Stomach smooth muscle (tissue), 2 donors: ENCODE results near the gene TCP11.
A peak's percentile ranks its signal among the peaks of the same experiment; 100 is the strongest.
"Not testable (repeated sequence)": the region's sequence is repeated elsewhere in the genome, so short reads cannot be mapped to it uniquely, and the experiment has no call there.

Experiments used
- H3K27ac ChIP-seq: one replicate; pipeline ENCODE4 v1.7.0; 2013; ENCODE audit warnings: mild to moderate bottlenecking, low read length, inconsistent platforms
- H3K27me3 ChIP-seq, 2 donors: one replicate each; pipeline ENCODE4 v1.7.0; 2013; ENCODE audit warnings: low read length in 2 of 2; ENCODE audit not compliant: insufficient read depth in 2 of 2, control insufficient read depth in 1 of 2
- H3K36me3 ChIP-seq, 2 donors: one replicate each; pipeline ENCODE4 v1.7.0; 2013; ENCODE audit warnings: low read length in 2 of 2; ENCODE audit not compliant: control insufficient read depth in 2 of 2, insufficient read depth in 2 of 2
- H3K4me1 ChIP-seq: one replicate; pipeline ENCODE4 v1.7.0; 2013; ENCODE audit warnings: low read length; ENCODE audit not compliant: control insufficient read depth, insufficient read depth
- H3K4me3 ChIP-seq, 2 donors: one replicate each; pipeline ENCODE4 v1.7.0; 2013; ENCODE audit warnings: low read length in 2 of 2
- H3K9ac ChIP-seq, 2 donors: one replicate each; pipeline ENCODE4 v1.7.0; 2013; ENCODE audit warnings: low read length in 2 of 2, mild to moderate bottlenecking in 1 of 2
- H3K9me3 ChIP-seq, 2 donors: one replicate each; pipeline ENCODE4 v1.7.0; 2013; ENCODE audit warnings: low read length in 2 of 2; ENCODE audit not compliant: control insufficient read depth in 2 of 2
- donor health status: healthy.
- donor health status: Pancreatic carcinoma.

The TCP11 gene

DNA sequence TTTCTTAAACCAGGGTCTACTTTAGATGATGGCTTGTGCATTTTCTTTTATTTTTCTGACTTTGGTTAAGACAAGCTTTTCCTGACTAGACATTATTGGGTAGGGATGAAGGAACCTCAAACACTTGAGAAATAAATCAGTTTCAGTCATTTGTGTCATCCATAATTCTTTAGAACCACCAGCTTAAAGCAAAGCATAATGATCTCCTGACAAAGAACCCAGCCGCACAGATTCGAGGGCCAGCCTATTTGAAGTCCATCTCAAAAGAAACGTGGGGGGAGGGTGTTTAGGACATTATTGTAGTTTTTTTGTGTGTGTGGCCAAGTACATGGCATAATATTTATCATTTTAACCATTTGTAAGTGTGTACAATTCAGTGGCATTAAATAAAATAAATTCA lies 6.3 kb upstream of the TCP11 start:
- peaks cover 0 to 4% of the 10 kb centered on the region in 2 donors for H3K27me3 ChIP-seq
- peaks cover 5% of the 10 kb centered on the region for H3K4me1 ChIP-seq
- H3K27ac ChIP-seq = no peak overlapping the region
- no peak overlapping the region for H3K9ac ChIP-seq
- H3K36me3 ChIP-seq = no peaks in the 10 kb centered on the region
- H3K9me3 ChIP-seq = no peaks in the 10 kb centered on the region
- H3K4me3 ChIP-seq = no peak overlapping the region

DNA sequence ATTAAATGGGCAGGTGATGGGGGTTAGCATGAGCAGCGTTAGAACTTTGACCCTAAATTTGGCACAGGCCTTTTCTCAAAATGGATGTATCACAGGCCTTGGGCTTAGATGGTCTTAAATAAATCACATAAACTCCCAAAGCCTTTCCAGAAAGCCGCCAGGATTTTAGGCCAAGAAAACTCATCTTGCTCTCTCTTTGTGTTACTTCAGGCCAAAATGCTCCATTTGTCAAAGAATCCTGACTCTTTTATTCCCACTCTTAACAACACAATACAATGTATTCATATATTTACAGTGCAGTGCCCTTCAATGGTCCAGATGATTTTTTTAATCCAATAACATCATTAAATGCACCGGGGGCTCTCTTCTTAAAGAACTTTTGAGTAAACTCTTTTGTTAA lies 5.9 kb upstream of the TCP11 start:
- no peak overlapping the region for H3K27ac ChIP-seq
- no peak overlapping the region for H3K4me3 ChIP-seq
- H3K36me3 ChIP-seq = no peaks in the 10 kb centered on the region
- H3K27me3 ChIP-seq = peaks cover 0 to 4% of the 10 kb centered on the region in 2 donors
- H3K9ac ChIP-seq = no peak overlapping the region
- H3K4me1 ChIP-seq = peaks cover 5% of the 10 kb centered on the region
- H3K9me3 ChIP-seq = no peaks in the 10 kb centered on the region

- Histone ChIP-seq H3K9ac (no peak overlapping the region), H3K4me1 (peaks cover 5% of the 10 kb centered on the region), H3K4me3 (no peak overlapping the region), H3K27me3 (peaks cover 2 to 4% of the 10 kb centered on the region in 2 donors), H3K27ac (no peak overlapping the region), H3K9me3 (no peaks in the 10 kb centered on the region), H3K36me3 (no peaks in the 10 kb centered on the region)
Observed at GRCh38 chr6:35146453-35146852, 5.3 kb upstream of the TCP11 start.

- H3K27me3 ChIP-seq = peaks cover 2 to 8% of the 10 kb centered on the region in 2 donors
- H3K36me3 ChIP-seq = no peaks in the 10 kb centered on the region
- no peak overlapping the region for H3K9ac ChIP-seq
- H3K27ac ChIP-seq = no peak overlapping the region
- H3K9me3 ChIP-seq = no peaks in the 10 kb centered on the region
- H3K4me3 ChIP-seq = no peak overlapping the region
- peaks cover 12% of the 10 kb centered on the region for H3K4me1 ChIP-seq
Observed at GRCh38 chr6:35145757-35146156, 4.6 kb upstream of the TCP11 start.

DNA sequence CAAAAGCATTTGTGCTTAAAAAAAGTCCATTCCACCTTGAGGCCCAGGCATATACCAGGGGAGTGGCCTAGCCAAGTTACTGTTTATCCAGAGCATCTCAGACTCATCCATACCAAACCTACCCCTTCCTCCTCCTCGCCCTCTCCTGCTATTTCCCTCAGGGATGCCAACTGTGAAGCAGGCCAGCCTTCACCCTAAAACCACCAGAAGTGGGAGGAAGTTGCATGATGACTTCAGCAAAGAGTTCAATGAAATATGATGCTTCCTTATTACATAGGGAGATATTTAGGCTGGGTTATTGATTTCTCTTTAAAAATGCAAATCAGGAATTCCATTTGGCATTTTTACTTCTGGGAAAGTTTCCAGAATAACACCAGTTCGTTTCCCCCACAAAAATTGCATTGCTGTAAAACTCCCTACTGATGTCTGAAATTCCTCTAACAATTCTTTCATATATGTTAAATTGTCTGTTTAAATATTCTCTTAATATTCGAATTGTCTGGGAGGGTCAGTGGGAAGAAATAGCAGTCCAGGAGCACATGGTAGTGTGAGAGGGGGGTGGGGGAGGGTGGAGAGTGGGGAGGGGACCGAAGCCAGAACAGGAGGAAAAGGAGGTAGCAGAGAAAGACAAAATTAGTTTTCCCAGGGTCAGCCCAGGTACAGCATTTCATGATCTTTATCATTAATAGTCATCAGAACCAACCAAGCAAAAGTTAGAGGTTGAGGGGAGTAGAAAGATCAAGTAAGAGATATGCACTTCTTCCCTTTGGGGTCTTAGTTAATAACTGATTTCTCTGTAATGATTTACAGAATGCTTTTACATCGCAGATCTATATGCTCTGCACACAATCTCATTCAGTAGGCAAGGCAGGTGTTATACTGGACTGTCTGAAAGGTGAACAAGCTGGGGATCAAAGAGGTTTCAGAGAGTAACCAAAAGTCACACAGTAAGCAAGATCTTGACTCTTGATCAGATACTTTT lies 1.7 kb upstream of the TCP11 start:
- Histone ChIP-seq H3K9ac (no peak overlapping the region), H3K36me3 (no peaks in the 10 kb centered on the region), H3K9me3 (no peaks in the 10 kb centered on the region), H3K4me1 (peaks cover 13% of the 10 kb centered on the region), H3K27ac (no peak overlapping the region), H3K27me3 (peaks cover 2 to 7% of the 10 kb centered on the region in 2 donors), H3K4me3 (no peak overlapping the region)

DNA sequence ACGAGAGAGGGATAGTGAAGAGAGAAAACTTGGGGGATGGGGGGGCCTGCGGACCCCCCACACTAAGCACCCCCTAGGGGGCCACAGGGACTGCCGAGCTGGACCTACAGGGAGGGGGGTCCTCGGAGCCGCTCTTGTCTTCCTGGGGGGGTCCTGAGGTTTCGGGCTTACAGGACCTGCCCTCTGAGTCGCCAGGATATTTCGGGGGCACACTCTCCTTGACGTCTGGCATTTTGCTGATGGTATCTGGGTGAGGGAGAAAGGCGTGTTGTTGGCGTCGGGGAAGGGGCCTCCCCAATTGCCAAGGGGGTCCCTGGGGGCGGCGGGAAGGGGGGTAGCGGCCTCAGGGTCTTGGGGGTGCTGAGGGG lies 516 bp downstream of the TCP11 start:
- H3K9ac ChIP-seq = peak overlapping the region in 1 of 2 donors; percentile 20
- H3K36me3 ChIP-seq = no peaks in the 10 kb centered on the region
- no peak overlapping the region for H3K27ac ChIP-seq
- peaks cover 10% of the 10 kb centered on the region for H3K4me1 ChIP-seq
- peaks cover 2 to 7% of the 10 kb centered on the region in 2 donors for H3K27me3 ChIP-seq
- H3K9me3 ChIP-seq = no peaks in the 10 kb centered on the region
- peak overlapping the region in 1 of 2 donors; percentile 35 for H3K4me3 ChIP-seq

DNA sequence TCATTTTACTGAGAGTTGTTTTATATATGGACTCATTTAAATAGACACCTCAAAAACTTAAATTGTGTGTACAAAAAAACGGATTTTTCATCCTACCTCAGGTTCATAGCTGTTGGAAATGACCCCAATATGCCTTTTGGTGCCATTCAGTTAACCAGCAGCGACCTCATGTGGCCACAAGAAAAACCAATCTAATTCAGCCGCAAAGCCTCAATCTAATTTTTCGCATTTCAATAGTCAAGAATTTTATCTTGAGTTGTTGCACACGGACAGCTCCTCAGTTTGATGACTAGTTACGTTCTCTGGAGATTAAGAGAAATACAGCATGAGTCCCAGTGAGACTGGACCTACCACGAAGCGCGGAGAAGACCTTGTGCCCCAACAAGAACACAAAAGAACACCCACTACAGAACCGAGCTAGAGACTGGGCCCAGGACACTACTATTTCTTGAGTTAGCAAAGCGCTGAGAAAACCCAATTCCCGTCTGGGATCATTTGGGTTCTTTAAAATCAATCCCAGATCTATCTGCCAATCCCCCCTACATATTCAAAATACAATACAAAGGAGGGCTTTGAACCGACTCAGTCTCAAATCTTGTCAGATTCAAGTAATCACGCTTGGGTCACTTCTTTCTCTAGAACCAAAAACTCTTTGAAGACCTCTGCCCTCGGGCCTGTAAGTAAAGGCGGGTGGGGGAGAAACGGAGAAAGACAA lies 1.1 kb downstream of the TCP11 start:
- Histone ChIP-seq H3K4me3 (no peak overlapping the region), H3K27me3 (peaks cover 2 to 7% of the 10 kb centered on the region in 2 donors), H3K9me3 (no peaks in the 10 kb centered on the region), H3K4me1 (peaks cover 10% of the 10 kb centered on the region), H3K9ac (peak overlapping the region in 1 of 2 donors; percentile 20), H3K36me3 (no peaks in the 10 kb centered on the region), H3K27ac (no peak overlapping the region)

DNA sequence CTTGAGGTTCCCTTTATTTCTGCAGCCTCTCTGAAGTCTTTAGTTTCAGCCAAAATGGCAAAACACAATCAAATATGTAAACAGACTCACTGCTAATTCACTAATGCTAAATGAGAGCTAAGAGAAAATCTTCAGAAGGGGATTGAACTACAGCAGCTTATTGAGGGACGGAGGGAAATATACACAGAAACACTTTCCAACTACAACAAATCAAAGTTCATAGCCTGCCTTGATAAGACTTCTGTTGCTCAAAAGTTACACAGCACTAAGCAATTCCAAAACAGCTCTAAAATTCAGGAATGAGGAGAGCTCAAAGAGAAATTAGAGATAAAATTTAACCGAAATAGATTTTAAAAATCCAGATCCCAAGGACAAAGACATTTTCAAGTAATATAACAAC lies 1.7 kb downstream of the TCP11 start:
- Histone ChIP-seq H3K27ac (no peak overlapping the region), H3K4me1 (peaks cover 10% of the 10 kb centered on the region), H3K9me3 (no peaks in the 10 kb centered on the region), H3K9ac (no peak overlapping the region), H3K36me3 (no peaks in the 10 kb centered on the region), H3K4me3 (no peak overlapping the region), H3K27me3 (peaks cover 2 to 7% of the 10 kb centered on the region in 2 donors)

GRCh38 chr6:35138191-35138590 lies 2.9 kb downstream of the TCP11 start:
- H3K36me3 ChIP-seq, H3K4me1 ChIP-seq, H3K4me3 ChIP-seq, H3K9ac ChIP-seq, H3K27me3 ChIP-seq, H3K9me3 ChIP-seq, H3K27ac ChIP-seq: not testable (repeated sequence)

DNA sequence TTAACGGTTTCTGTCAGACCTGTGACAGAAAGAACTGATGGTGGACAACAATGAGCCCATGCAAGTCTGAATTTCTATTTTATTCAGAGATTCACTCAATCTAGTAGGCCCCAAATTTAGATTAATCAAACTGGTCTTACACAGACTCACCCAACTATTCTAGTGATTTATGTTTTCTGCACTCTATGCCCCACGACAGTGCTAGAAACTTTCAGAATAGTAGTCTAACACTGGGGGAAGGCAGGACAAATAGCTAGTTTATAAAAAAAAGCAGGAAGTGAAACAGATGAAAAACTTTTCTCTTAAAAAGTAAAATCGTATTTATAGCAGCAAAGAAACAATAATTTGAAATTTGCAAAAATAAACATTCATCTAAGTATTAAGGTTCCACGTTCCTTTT lies 5.0 kb downstream of the TCP11 start:
- no peak overlapping the region for H3K4me3 ChIP-seq
- H3K27ac ChIP-seq = no peak overlapping the region
- peaks cover 0 to 7% of the 10 kb centered on the region in 2 donors for H3K27me3 ChIP-seq
- H3K4me1 ChIP-seq = peaks cover 7% of the 10 kb centered on the region
- no peak overlapping the region for H3K9ac ChIP-seq
- no peaks in the 10 kb centered on the region for H3K9me3 ChIP-seq
- H3K36me3 ChIP-seq = no peaks in the 10 kb centered on the region

DNA sequence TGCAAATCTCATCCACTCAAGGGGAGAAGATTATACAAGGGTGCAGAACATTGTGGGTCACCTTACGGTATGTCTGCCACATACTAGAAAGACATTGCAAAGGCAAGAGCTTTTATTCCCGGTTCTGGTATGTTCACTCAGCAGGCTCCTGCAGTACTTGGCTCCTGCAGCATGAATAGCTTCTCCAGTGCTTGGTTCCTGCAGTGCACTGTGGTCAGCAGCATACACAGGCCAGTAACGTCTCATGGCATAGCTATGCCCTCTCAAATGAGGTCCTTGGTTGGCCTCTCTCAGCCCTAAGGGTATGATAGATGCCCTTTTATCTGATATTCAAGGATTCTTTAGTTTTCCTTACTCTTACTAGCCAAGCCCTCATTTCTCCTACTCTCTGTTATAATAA lies 12.6 kb downstream of the TCP11 start:
- Histone ChIP-seq H3K4me3 (no peak overlapping the region), H3K27ac (no peak overlapping the region), H3K4me1 (no peaks in the 10 kb centered on the region), H3K27me3 (no peaks in the 10 kb centered on the region), H3K9ac (no peak overlapping the region), H3K9me3 (no peaks in the 10 kb centered on the region), H3K36me3 (no peaks in the 10 kb centered on the region)
